KBM-7 (cell line): Measurements from ENCODE around the gene DEFB131A.
"Not testable (repeated sequence)": the region's sequence is repeated elsewhere in the genome, so short reads cannot be mapped to it uniquely, and the experiment has no call there.

Experiments
- DNase-seq: peaks from one replicate; pipeline ENCODE4 v3.0.0-alpha.2; 2015
- in situ Hi-C: fragments of 300-500 bp; cut with MboI; formaldehyde crosslinking; loops from 2 replicates; pipeline ENCODE4 v1.14.3; 2020; ENCODE audit warnings: low sequenced_read_pairs, low pct_unique_long_range_greater_than_20kb, mixed read lengths

DEFB131A gene, protein sequence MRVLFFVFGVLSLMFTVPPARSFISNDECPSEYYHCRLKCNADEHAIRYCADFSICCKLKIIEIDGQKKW

GRCh38 chr4:9444114-9444513 is at the start of gene DEFB131A:
Gene DEFB131A (plus strand): TSS chr4:9444414. CDS start chr4:9444534, 120 bp downstream.
- DNase-seq, in situ Hi-C loops: not testable (repeated sequence)

GRCh38 chr4:9405774-9406173 is 38.4 kb upstream of the DEFB131A start:
- DNase-seq, in situ Hi-C loops: not testable (repeated sequence)

- in situ Hi-C loops, DNase-seq: not testable (repeated sequence)
Observed at GRCh38 chr4:9406491-9406890, 37.7 kb upstream of the DEFB131A start.

- DNase-seq, result no peak
- in situ Hi-C loops, result no loop called here
Observed at GRCh38 chr4:9409793-9410192, 34.4 kb upstream of the DEFB131A start.

- in situ Hi-C loops, result not testable (repeated sequence)
- peak; percentile 70 for DNase-seq
Observed at GRCh38 chr4:9421884-9422455, 22.2 kb upstream of the DEFB131A start.

GRCh38 chr4:9425916-9426315 is 18.3 kb upstream of the DEFB131A start:
- in situ Hi-C loops, DNase-seq: not testable (repeated sequence)

- DNase-seq, in situ Hi-C loops: not testable (repeated sequence)
Observed at GRCh38 chr4:9430061-9430460, 14.2 kb upstream of the DEFB131A start.

DNA sequence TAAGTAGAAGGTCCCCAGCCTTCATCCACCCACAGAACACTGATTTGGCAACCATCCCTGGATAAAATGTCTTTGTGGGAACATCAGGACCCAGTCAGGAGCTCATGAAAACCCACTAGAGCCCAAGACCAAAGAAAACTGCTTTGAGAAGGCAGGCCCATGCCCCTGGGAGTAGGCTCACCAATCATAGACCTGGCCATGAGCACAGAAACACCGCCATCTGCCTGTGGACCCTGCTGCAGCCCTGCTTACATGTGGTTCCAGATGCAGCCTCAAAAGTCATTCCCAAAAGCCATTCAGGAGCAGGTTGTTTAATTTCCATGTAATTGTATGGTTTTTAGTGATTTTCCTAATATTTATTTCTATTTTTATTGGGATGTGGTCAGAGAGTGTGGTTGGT is 10.9 kb upstream of the DEFB131A start:
- DNase-seq, in situ Hi-C loops: not testable (repeated sequence)

- in situ Hi-C loops, DNase-seq: not testable (repeated sequence)
Observed at GRCh38 chr4:9436728-9437127, 7.5 kb upstream of the DEFB131A start.

- DNase-seq, in situ Hi-C loops: not testable (repeated sequence)
Observed at GRCh38 chr4:9442355-9442754, 1.9 kb upstream of the DEFB131A start.

DNA sequence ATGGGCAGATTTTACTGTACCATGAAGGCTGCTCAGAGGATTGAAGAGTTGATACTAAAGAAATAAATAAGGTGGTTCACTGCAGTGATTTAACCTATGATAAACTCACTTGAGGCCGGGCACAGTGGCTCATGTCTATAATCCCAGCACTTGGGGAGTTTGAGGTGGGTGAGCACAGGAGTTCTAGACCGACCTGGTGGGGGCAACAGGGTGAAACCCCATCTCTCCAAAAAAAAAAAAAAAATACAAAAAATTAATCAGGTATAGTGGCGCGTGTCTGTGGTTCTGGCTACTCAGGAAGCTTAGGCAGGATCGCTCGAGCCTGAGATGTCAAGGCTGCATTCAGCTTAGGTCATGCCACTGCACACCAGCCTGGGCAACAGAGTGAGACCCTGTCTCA is 467 bp downstream of the DEFB131A start:
- DNase-seq, in situ Hi-C loops: not testable (repeated sequence)

- in situ Hi-C loops, DNase-seq: not testable (repeated sequence)
Observed at GRCh38 chr4:9452251-9452650, 8.0 kb downstream of the DEFB131A start.

GRCh38 chr4:9454284-9454683 is 10.1 kb downstream of the DEFB131A start:
- in situ Hi-C loops, DNase-seq: not testable (repeated sequence)

DNA sequence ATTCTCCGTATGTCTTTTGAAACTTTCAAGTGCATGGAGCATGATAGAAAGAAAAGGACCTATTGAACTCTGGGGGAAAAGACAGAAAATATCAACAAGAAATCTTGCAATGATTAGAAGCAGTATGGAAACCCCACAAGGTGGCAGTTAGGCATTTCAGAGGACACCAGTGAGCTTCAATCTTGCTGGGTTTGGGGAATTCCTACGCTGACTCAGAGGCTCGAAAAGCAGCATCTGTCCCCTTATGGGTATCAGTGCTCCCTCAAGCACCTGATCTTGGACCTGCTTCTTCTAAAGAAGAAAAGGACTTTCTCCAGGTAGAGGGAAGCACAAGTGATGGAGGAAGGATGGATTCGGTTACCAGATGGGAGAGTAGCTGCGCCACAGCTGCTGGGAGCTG is 10.8 kb downstream of the DEFB131A start:
- DNase-seq, in situ Hi-C loops: not testable (repeated sequence)

GRCh38 chr4:9479466-9479865 is 35.3 kb downstream of the DEFB131A start:
- DNase-seq, in situ Hi-C loops: not testable (repeated sequence)

GRCh38 chr4:9480066-9480465 is 35.9 kb downstream of the DEFB131A start:
- DNase-seq, in situ Hi-C loops: not testable (repeated sequence)

DNA sequence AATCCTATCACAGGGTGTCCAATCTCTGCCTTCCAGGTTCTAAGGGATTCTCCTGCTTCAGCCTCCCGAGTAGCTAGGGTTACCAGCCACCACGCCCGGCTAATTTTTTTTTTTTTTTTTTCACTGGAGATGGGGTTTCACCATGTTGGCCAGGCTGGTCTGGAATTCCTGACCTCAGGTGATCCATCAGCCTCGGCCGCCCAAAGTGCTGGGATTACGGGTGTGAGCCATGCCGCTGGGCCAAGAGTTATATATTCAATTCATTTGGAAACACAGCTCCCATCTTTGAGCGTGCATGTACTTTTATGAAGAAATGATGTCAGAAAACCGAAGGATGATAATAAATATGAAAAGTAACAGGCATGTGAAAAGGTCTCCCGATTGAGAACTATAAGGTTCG is 38.7 kb downstream of the DEFB131A start:
- DNase-seq, in situ Hi-C loops: not testable (repeated sequence)

GRCh38 chr4:9483682-9484081 is 39.5 kb downstream of the DEFB131A start:
- in situ Hi-C loops, result not testable (repeated sequence)

DNA sequence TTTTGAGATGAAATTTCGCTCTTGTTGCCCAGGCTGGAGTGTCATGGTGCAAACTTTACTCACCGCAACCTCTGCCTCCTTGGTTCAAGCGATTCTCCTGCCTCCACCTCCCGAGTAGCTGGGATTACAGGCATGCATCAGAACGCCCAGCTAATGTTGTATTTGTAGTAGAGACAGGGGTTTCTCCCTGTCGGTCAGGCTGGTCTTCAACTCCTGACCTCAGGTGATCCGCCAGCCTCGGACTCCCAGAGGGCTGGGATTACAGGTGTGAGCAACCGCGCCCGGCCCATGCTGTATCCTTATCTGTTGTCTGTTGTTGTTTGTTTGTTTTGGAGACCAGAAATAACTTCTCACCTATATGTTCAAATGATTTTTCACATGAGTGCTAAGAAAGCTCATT is 42.7 kb downstream of the DEFB131A start:
- in situ Hi-C loops, DNase-seq: not testable (repeated sequence)

More at GRCh38 chr4:9483682-9484081, 39.5 kb downstream of the DEFB131A start:
- DNase-seq, result not testable (repeated sequence)

DNA sequence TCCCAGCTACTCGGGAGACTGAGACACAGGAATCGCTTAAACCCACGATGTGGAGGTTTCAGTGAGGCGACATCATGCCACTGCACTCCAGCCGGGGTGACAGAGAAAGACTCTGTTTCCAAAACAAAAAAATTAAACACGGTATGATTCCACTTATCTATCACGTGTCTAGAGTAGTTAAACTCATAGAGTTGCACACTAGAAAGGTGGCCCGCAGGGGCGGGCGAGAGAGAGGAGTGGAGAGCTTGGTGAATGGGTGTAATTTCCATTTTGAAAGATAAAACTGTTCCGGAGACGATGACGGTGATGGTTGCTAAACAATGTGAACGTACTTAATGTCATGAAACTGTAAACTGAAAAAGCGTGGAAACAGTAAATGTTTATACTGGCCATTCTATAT is 44.6 kb downstream of the DEFB131A start:
- DNase-seq, in situ Hi-C loops: not testable (repeated sequence)

DNA sequence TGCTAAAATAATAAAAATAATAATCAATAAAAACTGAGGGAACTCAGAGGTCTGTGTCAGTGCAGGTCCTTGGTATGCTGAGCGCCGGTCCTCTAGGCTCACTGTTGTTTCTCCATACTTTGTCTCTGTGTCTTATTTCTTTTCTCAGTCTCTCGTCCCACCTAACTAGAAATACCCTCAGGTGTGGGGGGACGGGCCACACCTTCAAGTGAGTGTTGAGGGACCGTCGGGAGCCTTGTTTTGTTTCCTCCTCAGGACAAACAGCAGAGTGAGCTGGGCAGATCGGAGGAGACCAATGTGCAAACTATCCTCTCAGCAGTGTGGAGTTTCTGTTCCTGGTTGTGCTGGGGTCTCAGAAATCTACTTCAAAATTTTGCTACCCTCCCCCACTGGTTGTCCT is 46.3 kb downstream of the DEFB131A start:
- DNase-seq, in situ Hi-C loops: not testable (repeated sequence)
